GM23248 (cell line): ENCODE results near the gene RWDD2A. TPM values are rescaled to one million over a fixed set of nuclear protein-coding genes. Genes with fewer than 3 reads are reported as not detected.

Experiments used
- DNase-seq: peaks from one replicate; pipeline ENCODE4 v3.0.0-alpha.2; 2015
- H2AFZ ChIP-seq: fragments of 200-600 bp; sonication (generic); 2 replicates; pipeline ENCODE4 v1.6.1; 2016; ENCODE audit warnings: antibody characterized with exemption
- H3F3A ChIP-seq: fragments of 200-600 bp; sonication (generic); 2 replicates; pipeline ENCODE4 v1.6.1; 2016; ENCODE audit warnings: mild to moderate bottlenecking, antibody characterized with exemption, mixed run types; ENCODE audit not compliant: insufficient read depth
- H3K27ac ChIP-seq: fragments of 200-600 bp; sonication (generic); 2 replicates; pipeline ENCODE4 v1.5.1; 2016; ENCODE audit warnings: mild to moderate bottlenecking
- H3K27me3 ChIP-seq: fragments of 200-600 bp; sonication (generic); replicated peaks from 2 replicates; pipeline ENCODE4 v1.6.1; 2016; ENCODE audit warnings: mild to moderate bottlenecking; ENCODE audit not compliant: insufficient read depth
- H3K36me3 ChIP-seq: fragments of 200-600 bp; sonication (generic); 2 replicates; pipeline ENCODE4 v1.6.1; 2016; ENCODE audit warnings: low read depth, mild to moderate bottlenecking
- H3K4me1 ChIP-seq: fragments of 200-600 bp; sonication (generic); 2 replicates; pipeline ENCODE4 v1.6.1; 2016; ENCODE audit warnings: mild to moderate bottlenecking; ENCODE audit not compliant: insufficient read depth
- H3K4me2 ChIP-seq: fragments of 200-600 bp; sonication (generic); one replicate; pipeline ENCODE4 v1.6.1; 2016; ENCODE audit warnings: mild to moderate bottlenecking; ENCODE audit not compliant: unreplicated experiment
- H3K4me3 ChIP-seq: fragments of 200-600 bp; sonication (generic); 2 replicates; pipeline ENCODE4 v1.5.1; 2016; ENCODE audit warnings: mild to moderate bottlenecking
- H3K79me2 ChIP-seq: fragments of 200-600 bp; sonication (generic); 2 replicates; pipeline ENCODE4 v1.6.1; 2016; ENCODE audit warnings: mild to moderate bottlenecking; ENCODE audit not compliant: insufficient read depth
- H3K9ac ChIP-seq: fragments of 200-600 bp; sonication (generic); 2 replicates; pipeline ENCODE4 v1.6.1; 2016; ENCODE audit warnings: mild to moderate bottlenecking
- H3K9me2 ChIP-seq: fragments of 200-600 bp; sonication (generic); 2 replicates; pipeline ENCODE4 v1.6.1; 2016; ENCODE audit warnings: mixed run types, mild to moderate bottlenecking, moderate library complexity; ENCODE audit not compliant: insufficient read depth
- H3K9me3 ChIP-seq: fragments of 200-600 bp; sonication (generic); one replicate; pipeline ENCODE4 v1.6.1; 2017; ENCODE audit warnings: low read depth
- H4K20me1 ChIP-seq: fragments of 200-600 bp; sonication (generic); 2 replicates; pipeline ENCODE4 v1.6.0; 2016; ENCODE audit not compliant: insufficient read depth
- EZH2 ChIP-seq: fragments of 200-600 bp; sonication (generic); IDR thresholded peaks from 2 replicates; pipeline ENCODE4 v1.6.1; 2018; ENCODE audit warnings: antibody characterized with exemption, mild to moderate bottlenecking; ENCODE audit not compliant: insufficient read depth, poor library complexity, severe bottlenecking
- EZH2phosphoT487 ChIP-seq: fragments of 200-600 bp; sonication (generic); IDR thresholded peaks from 2 replicates; pipeline ENCODE4 v1.6.1; 2018; ENCODE audit warnings: antibody characterized with exemption, moderate library complexity, mild to moderate bottlenecking, low read depth; ENCODE audit not compliant: insufficient read depth
- WGBS, 2 experiments: methylation state at CpG; one replicate each; pipeline ENCODE4 v1.1.6; 2015 to 2017; ENCODE audit warnings: low lambda C conversion rate in 2 of 2, low coverage in 1 of 2; ENCODE audit errors: missing lambda C conversion rate in 2 of 2; 5-methylcytosine and 5-hydroxymethylcytosine counted together
- in situ Hi-C: fragments of 300-500 bp; cut with MboI; formaldehyde crosslinking; loops from 2 replicates; pipeline ENCODE4 v1.15.0; 2020
- polyA plus RNA-seq: library from polyadenylated mRNA; unstranded; fragments of >200 nt; fragmentation: Nextera tagmentation; extraction: Ambion mirVana; gene quantifications from 2 replicates; pipeline ENCODE4 v1.2.1, GENCODE V29; 2016
- total RNA-seq: library from RNA; depleted of rRNA; stranded (reverse); fragments of >200 nt; shearing (Covaris generic); gene quantifications from 2 replicates; pipeline ENCODE4 v1.2.3, GENCODE V29; 2014; rRNA removed

RWDD2A gene
- total and polyA plus RNA-seq, 2 experiments from 2014 or later, result 4.4 to 5.5 TPM

- H3K79me2 ChIP-seq, result no peaks in the 10 kb centered on the region
- WGBS, 2 experiments, result 89 to 93% methylated on average over 1 of the region's 1 CpG
- H3K4me2 ChIP-seq, result no peak overlapping the region
- no peaks in the 10 kb centered on the region for H3K9me3 ChIP-seq
- H3K4me1 ChIP-seq, result peaks cover 8% of the 10 kb centered on the region
- H3K27me3 ChIP-seq, result no peaks in the 10 kb centered on the region
- no peak overlapping the region for H3K4me3 ChIP-seq
- no peaks in the 10 kb centered on the region for H4K20me1 ChIP-seq
- no peaks in the 10 kb centered on the region for H3F3A ChIP-seq
- DNase-seq, result no peak
- H3K9me2 ChIP-seq, result no peaks in the 10 kb centered on the region
- H3K9ac ChIP-seq, result no peak overlapping the region
- TF ChIP-seq EZH2phosphoT487 (no peak), EZH2 (no peak)
- H3K36me3 ChIP-seq, result no peaks in the 10 kb centered on the region
- no peak overlapping the region for H2AFZ ChIP-seq
- H3K27ac ChIP-seq, result no peak overlapping the region
- in situ Hi-C loops, result loop anchor here (10.0 kb wide), 1 partner anchor 178 kb away; no protein-coding TSS in a partner anchor
Observed at GRCh38 chr6:83226517-83226916, 33.4 kb downstream of the RWDD2A start.

- in situ Hi-C loops, result no loop called here
- TF ChIP-seq EZH2phosphoT487 (no peak), EZH2 (no peak)
- peak; percentile 40 for DNase-seq
- H2AFZ ChIP-seq, result no peak overlapping the region
- H3K4me3 ChIP-seq, result no peak overlapping the region
- H3K27me3 ChIP-seq, result no peaks in the 10 kb centered on the region
- no peaks in the 10 kb centered on the region for H3K9me2 ChIP-seq
- H4K20me1 ChIP-seq, result no peaks in the 10 kb centered on the region
- no peak overlapping the region for H3K27ac ChIP-seq
- no peak overlapping the region for H3K4me2 ChIP-seq
- 15 to 16% methylated on average over 1 of the region's 1 CpG for WGBS, 2 experiments
- no peaks in the 10 kb centered on the region for H3K9me3 ChIP-seq
- no peaks in the 10 kb centered on the region for H3K79me2 ChIP-seq
- H3K36me3 ChIP-seq, result no peaks in the 10 kb centered on the region
- peaks cover 10% of the 10 kb centered on the region for H3K4me1 ChIP-seq
- no peaks in the 10 kb centered on the region for H3F3A ChIP-seq
- no peak overlapping the region for H3K9ac ChIP-seq
Observed at GRCh38 chr6:83231146-83231545, 38.0 kb downstream of the RWDD2A start.

GRCh38 chr6:83247471-83247870 is 54.3 kb downstream of the RWDD2A start:
- H3K79me2 ChIP-seq, result no peaks in the 10 kb centered on the region
- H3K4me2 ChIP-seq, result no peak overlapping the region
- H3K9me3 ChIP-seq, result no peaks in the 10 kb centered on the region
- no peaks in the 10 kb centered on the region for H3K36me3 ChIP-seq
- peaks cover under 1% of the 10 kb centered on the region; the same call in 1 of the 2 replicates for H3K4me1 ChIP-seq
- TF ChIP-seq EZH2, result no peak
- TF ChIP-seq EZH2phosphoT487, result no peak
- H4K20me1 ChIP-seq, result no peaks in the 10 kb centered on the region
- H3K4me3 ChIP-seq, result no peak overlapping the region
- H3K9me2 ChIP-seq, result no peaks in the 10 kb centered on the region
- no peak overlapping the region for H3K9ac ChIP-seq
- H3K27ac ChIP-seq, result no peak overlapping the region
- WGBS, 2 experiments, result 97 to 100% methylated on average over 3 of the region's 3 CpGs
- in situ Hi-C loops, result no loop called here
- H3F3A ChIP-seq, result no peaks in the 10 kb centered on the region
- H3K27me3 ChIP-seq, result no peaks in the 10 kb centered on the region
- no peak for DNase-seq
- H2AFZ ChIP-seq, result no peak overlapping the region

Other genes with a start within 250 kb of the RWDD2A start
- 2.1 and 7.1 TPM in 2 replicates for gene UBE3D, start 127.5 kb upstream of the RWDD2A start, total RNA-seq
- 4.3 and 6.9 TPM in 2 replicates for gene UBE3D, start 127.5 kb upstream of the RWDD2A start, polyA plus RNA-seq
- gene DOP1A, start 125.7 kb upstream of the RWDD2A start, total RNA-seq, result 9.4 and 18.2 TPM in 2 replicates
- gene DOP1A, start 125.7 kb upstream of the RWDD2A start, polyA plus RNA-seq, result 2.7 and 3.5 TPM in 2 replicates
- 74.4 and 89.0 TPM in 2 replicates for gene PGM3, start 92 bp upstream of the RWDD2A start, total RNA-seq
- 131 and 132 TPM in 2 replicates for gene PGM3, start 92 bp upstream of the RWDD2A start, polyA plus RNA-seq
- gene ME1, start 237.7 kb downstream of the RWDD2A start, total RNA-seq, result 1.5 and 4.0 TPM in 2 replicates
- gene ME1, start 237.7 kb downstream of the RWDD2A start, polyA plus RNA-seq, result 10.0 and 11.6 TPM in 2 replicates